ENCODE measurements around the gene ADCK1. TPM values are rescaled to one million over a fixed set of nuclear protein-coding genes. Genes with fewer than 3 reads are reported as not detected.

Gene ADCK1
- total RNA-seq, 2 experiments from 2014 or later = 7.5 to 9.6 TPM

DNA sequence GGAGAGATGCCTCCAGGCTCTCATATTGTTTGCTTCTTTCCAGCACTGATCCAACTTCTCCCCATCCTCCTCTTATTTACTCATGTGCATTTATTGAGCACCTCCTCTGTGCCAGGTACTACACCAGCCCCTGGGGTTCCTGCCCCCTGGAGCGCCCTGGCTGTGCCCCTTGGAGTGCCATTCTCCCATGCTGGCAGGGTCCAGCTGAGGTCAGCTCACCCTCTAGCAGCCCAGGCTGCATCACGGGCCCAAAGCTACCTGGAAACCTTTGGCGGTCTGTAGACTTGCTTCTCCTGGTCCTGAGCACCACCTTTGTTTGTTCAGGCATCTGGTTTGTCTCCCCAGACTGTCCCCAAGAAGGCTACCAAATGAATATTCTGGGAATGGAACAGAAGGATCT, 67.0 kb downstream of the ADCK1 start:
- intact Hi-C loops (cut with micrococcal nuclease; ENCODE audit: unreplicated experiment) = loop anchor here (10.0 kb wide), 1 partner anchor 698 kb away; no protein-coding TSS in a partner anchor
- H3K79me2 ChIP-seq (ENCODE audit: insufficient read depth, low read depth, low read length) = no peaks in the 10 kb centered on the region
- H3K4me1 ChIP-seq (ENCODE audit: insufficient read depth, low read length, poor library complexity, severe bottlenecking) = no peaks in the 10 kb centered on the region
- H3K36me3 ChIP-seq (ENCODE audit: insufficient read depth, low read length) = no peaks in the 10 kb centered on the region
- TF ChIP-seq, protein P1, sequence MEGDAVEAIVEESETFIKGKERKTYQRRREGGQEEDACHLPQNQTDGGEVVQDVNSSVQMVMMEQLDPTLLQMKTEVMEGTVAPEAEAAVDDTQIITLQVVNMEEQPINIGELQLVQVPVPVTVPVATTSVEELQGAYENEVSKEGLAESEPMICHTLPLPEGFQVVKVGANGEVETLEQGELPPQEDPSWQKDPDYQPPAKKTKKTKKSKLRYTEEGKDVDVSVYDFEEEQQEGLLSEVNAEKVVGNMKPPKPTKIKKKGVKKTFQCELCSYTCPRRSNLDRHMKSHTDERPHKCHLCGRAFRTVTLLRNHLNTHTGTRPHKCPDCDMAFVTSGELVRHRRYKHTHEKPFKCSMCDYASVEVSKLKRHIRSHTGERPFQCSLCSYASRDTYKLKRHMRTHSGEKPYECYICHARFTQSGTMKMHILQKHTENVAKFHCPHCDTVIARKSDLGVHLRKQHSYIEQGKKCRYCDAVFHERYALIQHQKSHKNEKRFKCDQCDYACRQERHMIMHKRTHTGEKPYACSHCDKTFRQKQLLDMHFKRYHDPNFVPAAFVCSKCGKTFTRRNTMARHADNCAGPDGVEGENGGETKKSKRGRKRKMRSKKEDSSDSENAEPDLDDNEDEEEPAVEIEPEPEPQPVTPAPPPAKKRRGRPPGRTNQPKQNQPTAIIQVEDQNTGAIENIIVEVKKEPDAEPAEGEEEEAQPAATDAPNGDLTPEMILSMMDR (conservative IDR thresholded peaks at IDR 0.05; ENCODE audit: low read length) = no peak
- TF ChIP-seq EZH2phosphoT487 (IDR thresholded peaks at IDR 0.05; ENCODE audit: borderline replicate concordance, low read depth, low read length) = no peak
- no peak overlapping the region for H3K4me2 ChIP-seq (ENCODE audit: low read length)
- POLR2A ChIA-PET = no interaction called here
- H3K9me3 ChIP-seq (ENCODE audit: low read length) = no peaks in the 10 kb centered on the region
- no peak overlapping the region for H2AFZ ChIP-seq (ENCODE audit: low read length)
- BruUV-seq (replicated peaks) = no TSS peak
- H3K9me2 ChIP-seq (ENCODE audit: insufficient read depth, low read length) = no peaks in the 10 kb centered on the region
- H4K20me1 ChIP-seq (ENCODE audit: insufficient read depth, low read length) = no peaks in the 10 kb centered on the region
- H3K27ac ChIP-seq (ENCODE audit: low read depth, low read length, poor library complexity, severe bottlenecking) = no peak overlapping the region
- CTCF ChIA-PET (ENCODE audit: unreplicated experiment) = no interaction called here
- H3K4me3 ChIP-seq (ENCODE audit: low read depth, low read length, poor library complexity, severe bottlenecking) = no peak overlapping the region
- no peak for DNase-seq (ENCODE audit: low spot score)

DNA sequence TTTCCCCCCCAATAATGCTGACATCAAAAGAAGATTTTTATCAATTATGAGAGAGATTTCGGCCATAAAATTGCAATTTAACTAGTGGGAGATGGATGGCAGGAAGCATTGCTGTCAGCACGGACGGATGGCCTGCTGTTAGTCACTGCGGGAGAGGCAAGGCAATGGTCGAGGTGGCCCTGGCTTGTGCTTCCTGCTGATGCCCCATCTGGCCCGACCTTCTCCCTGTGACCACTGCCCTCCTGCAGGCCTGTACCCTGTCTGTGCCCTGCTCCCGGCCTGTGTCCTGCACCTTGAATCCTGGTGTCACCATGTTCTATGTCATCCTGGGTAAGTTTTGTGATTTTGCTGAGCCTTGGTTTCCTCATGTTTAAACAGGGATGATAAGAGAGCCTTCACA, 67.6 kb downstream of the ADCK1 start:
- intact Hi-C loops (cut with micrococcal nuclease; ENCODE audit: unreplicated experiment) = loop anchor here (10.0 kb wide), 1 partner anchor 697 kb away; no protein-coding TSS in a partner anchor
- Histone ChIP-seq H3K9me3 (ENCODE audit: low read length) (no peaks in the 10 kb centered on the region), H3K79me2 (ENCODE audit: insufficient read depth, low read depth, low read length) (no peaks in the 10 kb centered on the region), H2AFZ (ENCODE audit: low read length) (no peak overlapping the region), H4K20me1 (ENCODE audit: insufficient read depth, low read length) (no peaks in the 10 kb centered on the region), H3K9me2 (ENCODE audit: insufficient read depth, low read length) (no peaks in the 10 kb centered on the region), H3K4me3 (ENCODE audit: low read depth, low read length, poor library complexity, severe bottlenecking) (no peak overlapping the region), H3K4me2 (ENCODE audit: low read length) (no peak overlapping the region), H3K27ac (ENCODE audit: low read depth, low read length, poor library complexity, severe bottlenecking) (no peak overlapping the region), H3K4me1 (ENCODE audit: insufficient read depth, low read length, poor library complexity, severe bottlenecking) (no peaks in the 10 kb centered on the region), H3K36me3 (ENCODE audit: insufficient read depth, low read length) (no peaks in the 10 kb centered on the region)
- ChIA-PET CTCF (ENCODE audit: unreplicated experiment) (no interaction called here), POLR2A (no interaction called here)
- BruUV-seq (replicated peaks) = no TSS peak
- no peak for DNase-seq (ENCODE audit: low spot score)
- TF ChIP-seq, protein P1 (conservative IDR thresholded peaks at IDR 0.05; ENCODE audit: low read length) = no peak

DNA sequence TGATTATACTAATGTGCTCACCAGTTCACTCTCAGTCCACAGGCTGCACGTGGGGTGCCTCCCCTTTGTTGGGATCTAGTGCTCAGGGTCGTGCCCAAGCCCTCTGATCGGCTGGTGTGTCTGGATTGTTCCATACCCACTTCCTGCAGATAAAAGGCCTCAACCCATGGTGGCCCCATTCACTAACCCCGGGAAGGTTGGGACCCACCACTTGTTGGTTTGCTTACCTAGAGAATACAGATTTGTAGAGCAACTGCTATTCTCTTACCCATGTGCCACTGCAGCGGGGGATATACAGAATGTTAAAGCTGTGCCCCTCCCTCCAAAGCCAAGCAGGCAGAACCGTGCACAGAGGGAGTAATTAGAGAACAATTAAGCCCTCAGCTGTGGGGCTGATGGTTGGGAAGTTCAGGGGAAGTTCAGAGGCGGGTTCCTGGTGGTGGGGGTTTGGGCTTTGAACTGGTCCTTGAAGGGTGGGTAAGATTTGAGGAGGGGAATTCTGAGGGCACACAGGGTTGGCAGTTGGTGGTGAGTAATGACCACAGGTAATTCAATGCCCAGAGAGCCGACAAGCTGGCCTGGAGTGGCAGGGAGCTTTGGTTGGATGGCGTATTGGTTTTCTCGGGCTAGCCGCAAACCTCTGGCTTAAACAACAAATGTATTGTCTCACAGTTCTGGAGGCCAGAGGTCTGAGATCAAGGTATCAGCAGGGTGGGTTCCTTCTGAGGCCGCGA, 68.8 kb downstream of the ADCK1 start:
- H3K9me2 ChIP-seq (ENCODE audit: insufficient read depth, low read length) = no peaks in the 10 kb centered on the region
- no peak overlapping the region for H2AFZ ChIP-seq (ENCODE audit: low read length)
- intact Hi-C loops (cut with micrococcal nuclease; ENCODE audit: unreplicated experiment) = loop anchor here (10.0 kb wide), 1 partner anchor 696 kb away; no protein-coding TSS in a partner anchor
- ChIA-PET POLR2A (no interaction called here), CTCF (ENCODE audit: unreplicated experiment) (no interaction called here)
- H3K79me2 ChIP-seq (ENCODE audit: insufficient read depth, low read depth, low read length) = no peaks in the 10 kb centered on the region
- TF ChIP-seq, protein P1 (conservative IDR thresholded peaks at IDR 0.05; ENCODE audit: low read length) = no peak
- TF ChIP-seq EZH2phosphoT487 (IDR thresholded peaks at IDR 0.05; ENCODE audit: borderline replicate concordance, low read depth, low read length) = no peak
- H3K4me2 ChIP-seq (ENCODE audit: low read length) = no peak overlapping the region
- DNase-seq (ENCODE audit: low spot score) = no peak
- H3K4me3 ChIP-seq (ENCODE audit: low read depth, low read length, poor library complexity, severe bottlenecking) = no peak overlapping the region
- no TSS peak for BruUV-seq (replicated peaks)
- no peaks in the 10 kb centered on the region for H4K20me1 ChIP-seq (ENCODE audit: insufficient read depth, low read length)
- H3K36me3 ChIP-seq (ENCODE audit: insufficient read depth, low read length) = no peaks in the 10 kb centered on the region; the same call in 1 of the 2 replicates
- no peak overlapping the region for H3K27ac ChIP-seq (ENCODE audit: low read depth, low read length, poor library complexity, severe bottlenecking)
- no peaks in the 10 kb centered on the region for H3K9me3 ChIP-seq (ENCODE audit: low read length)
- no peaks in the 10 kb centered on the region for H3K4me1 ChIP-seq (ENCODE audit: insufficient read depth, low read length, poor library complexity, severe bottlenecking)
